HL-60 (cell line): ENCODE results near the gene GLP1R.

Experiments
- GABPA ChIP-seq: IDR thresholded peaks from 2 replicates; pipeline ENCODE4 v1.6.1; 2012; ENCODE audit warnings: low read depth
- POLR2AphosphoS5 ChIP-seq: IDR thresholded peaks from 2 replicates; pipeline ENCODE4 v1.6.1; 2012; ENCODE audit warnings: low read depth
- TF ChIP-seq, protein P1 (sequence below): IDR thresholded peaks from one replicate; pipeline ENCODE4 v1.5.1; 2011; ENCODE audit warnings: low read length, control low read depth, inconsistent platforms; ENCODE audit not compliant: insufficient read depth
- TF ChIP-seq, protein P2 (sequence below): IDR thresholded peaks from 2 replicates; pipeline ENCODE4 v1.6.1; 2012; ENCODE audit warnings: low read depth; ENCODE audit not compliant: insufficient replicate concordance

- TF ChIP-seq, protein P1, sequence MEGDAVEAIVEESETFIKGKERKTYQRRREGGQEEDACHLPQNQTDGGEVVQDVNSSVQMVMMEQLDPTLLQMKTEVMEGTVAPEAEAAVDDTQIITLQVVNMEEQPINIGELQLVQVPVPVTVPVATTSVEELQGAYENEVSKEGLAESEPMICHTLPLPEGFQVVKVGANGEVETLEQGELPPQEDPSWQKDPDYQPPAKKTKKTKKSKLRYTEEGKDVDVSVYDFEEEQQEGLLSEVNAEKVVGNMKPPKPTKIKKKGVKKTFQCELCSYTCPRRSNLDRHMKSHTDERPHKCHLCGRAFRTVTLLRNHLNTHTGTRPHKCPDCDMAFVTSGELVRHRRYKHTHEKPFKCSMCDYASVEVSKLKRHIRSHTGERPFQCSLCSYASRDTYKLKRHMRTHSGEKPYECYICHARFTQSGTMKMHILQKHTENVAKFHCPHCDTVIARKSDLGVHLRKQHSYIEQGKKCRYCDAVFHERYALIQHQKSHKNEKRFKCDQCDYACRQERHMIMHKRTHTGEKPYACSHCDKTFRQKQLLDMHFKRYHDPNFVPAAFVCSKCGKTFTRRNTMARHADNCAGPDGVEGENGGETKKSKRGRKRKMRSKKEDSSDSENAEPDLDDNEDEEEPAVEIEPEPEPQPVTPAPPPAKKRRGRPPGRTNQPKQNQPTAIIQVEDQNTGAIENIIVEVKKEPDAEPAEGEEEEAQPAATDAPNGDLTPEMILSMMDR, result no peak
- no peak for TF ChIP-seq POLR2AphosphoS5
- TF ChIP-seq, protein P2, sequence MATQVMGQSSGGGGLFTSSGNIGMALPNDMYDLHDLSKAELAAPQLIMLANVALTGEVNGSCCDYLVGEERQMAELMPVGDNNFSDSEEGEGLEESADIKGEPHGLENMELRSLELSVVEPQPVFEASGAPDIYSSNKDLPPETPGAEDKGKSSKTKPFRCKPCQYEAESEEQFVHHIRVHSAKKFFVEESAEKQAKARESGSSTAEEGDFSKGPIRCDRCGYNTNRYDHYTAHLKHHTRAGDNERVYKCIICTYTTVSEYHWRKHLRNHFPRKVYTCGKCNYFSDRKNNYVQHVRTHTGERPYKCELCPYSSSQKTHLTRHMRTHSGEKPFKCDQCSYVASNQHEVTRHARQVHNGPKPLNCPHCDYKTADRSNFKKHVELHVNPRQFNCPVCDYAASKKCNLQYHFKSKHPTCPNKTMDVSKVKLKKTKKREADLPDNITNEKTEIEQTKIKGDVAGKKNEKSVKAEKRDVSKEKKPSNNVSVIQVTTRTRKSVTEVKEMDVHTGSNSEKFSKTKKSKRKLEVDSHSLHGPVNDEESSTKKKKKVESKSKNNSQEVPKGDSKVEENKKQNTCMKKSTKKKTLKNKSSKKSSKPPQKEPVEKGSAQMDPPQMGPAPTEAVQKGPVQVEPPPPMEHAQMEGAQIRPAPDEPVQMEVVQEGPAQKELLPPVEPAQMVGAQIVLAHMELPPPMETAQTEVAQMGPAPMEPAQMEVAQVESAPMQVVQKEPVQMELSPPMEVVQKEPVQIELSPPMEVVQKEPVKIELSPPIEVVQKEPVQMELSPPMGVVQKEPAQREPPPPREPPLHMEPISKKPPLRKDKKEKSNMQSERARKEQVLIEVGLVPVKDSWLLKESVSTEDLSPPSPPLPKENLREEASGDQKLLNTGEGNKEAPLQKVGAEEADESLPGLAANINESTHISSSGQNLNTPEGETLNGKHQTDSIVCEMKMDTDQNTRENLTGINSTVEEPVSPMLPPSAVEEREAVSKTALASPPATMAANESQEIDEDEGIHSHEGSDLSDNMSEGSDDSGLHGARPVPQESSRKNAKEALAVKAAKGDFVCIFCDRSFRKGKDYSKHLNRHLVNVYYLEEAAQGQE, result no peak
- TF ChIP-seq GABPA, result no peak
Measured at GRCh38 chr6:39090036-39090435, 41.5 kb downstream of the GLP1R start.
